Measurements from ENCODE around the gene PAPPA2. TPM values are rescaled to one million over a fixed set of nuclear protein-coding genes. Genes with fewer than 3 reads are reported as not detected.

Gene PAPPA2
- total RNA-seq, result 1.6 and 2.2 TPM in 2 replicates

GRCh38 chr1:176462674-176463378 lies at the start of gene PAPPA2:
PAPPA2 (plus strand) TSS chr1:176463175; CDS start chr1:176556323, 93,148 bp downstream.

Data from subcutaneous preadipocyte (primary cell).